Keratinocyte (primary cell): Measurements from ENCODE around the gene SHC1. TPM values are rescaled to one million over a fixed set of nuclear protein-coding genes. Genes with fewer than 3 reads are reported as not detected.

Experiments
- DNase-seq: peaks from one replicate; pipeline ENCODE4 v3.0.0-alpha.2; 2011; ENCODE audit warnings: low read depth, missing footprints, low spot score
- FAIRE-seq: peaks from 2 replicates; lab custom pipeline; 2011; peaks lifted over from hg19 to GRCh38; lab: Jason Lieb, UNC
- H2AFZ ChIP-seq: 2 replicates; pipeline ENCODE4 v1.6.0; 2012; ENCODE audit warnings: low read length, control low read depth, inconsistent platforms; ENCODE audit not compliant: control insufficient read depth
- H3K27ac ChIP-seq: 2 replicates; pipeline ENCODE4 v1.5.1; 2011; ENCODE audit warnings: low read length; ENCODE audit not compliant: control insufficient read depth, insufficient read depth
- H3K27me3 ChIP-seq: 3 replicates; pipeline ENCODE4 v1.6.0; 2011; ENCODE audit warnings: low read length; ENCODE audit not compliant: control insufficient read depth, insufficient read depth; ENCODE audit errors: extremely low read depth
- H3K36me3 ChIP-seq, 2 experiments: 2 replicates in 1 of 2; 3 replicates in 1 of 2; pipeline ENCODE4 v1.5.1; 2011; ENCODE audit warnings: low read length in 2 of 2, mild to moderate bottlenecking in 1 of 2; ENCODE audit not compliant: control insufficient read depth in 2 of 2, insufficient read depth in 2 of 2; ENCODE audit errors: extremely low read depth in 1 of 2
- H3K4me1 ChIP-seq: 3 replicates; pipeline ENCODE4 v1.5.1; 2011; ENCODE audit warnings: low read length; ENCODE audit not compliant: control insufficient read depth, insufficient read depth; ENCODE audit errors: extremely low read depth
- H3K4me2 ChIP-seq: 3 replicates; pipeline ENCODE4 v1.6.0; 2011; ENCODE audit warnings: low read depth, low read length; ENCODE audit not compliant: control insufficient read depth, insufficient read depth; ENCODE audit errors: extremely low read depth
- H3K4me3 ChIP-seq, 3 experiments: fragments of 200-600 bp in 1 of 3; sonication (generic) in 1 of 3; 2 replicates in 2 of 3; 3 replicates in 1 of 3; pipeline ENCODE4 v1.5.1; 2011 to 2016; ENCODE audit warnings: low read length in 3 of 3, mild to moderate bottlenecking in 3 of 3, control low read depth in 2 of 3, inconsistent platforms in 1 of 3, low read depth in 1 of 3, mixed read lengths in 1 of 3, mixed run types in 1 of 3, moderate library complexity in 1 of 3; ENCODE audit not compliant: control insufficient read depth in 2 of 3, insufficient read depth in 2 of 3; ENCODE audit errors: extremely low read depth in 1 of 3
- H3K79me2 ChIP-seq: 2 replicates; pipeline ENCODE4 v1.6.0; 2012; ENCODE audit warnings: low read length; ENCODE audit not compliant: control insufficient read depth, insufficient read depth
- H3K9ac ChIP-seq: 3 replicates; pipeline ENCODE4 v1.6.0; 2011; ENCODE audit warnings: low read length; ENCODE audit not compliant: control insufficient read depth, insufficient read depth; ENCODE audit errors: extremely low read depth
- H3K9me1 ChIP-seq: 3 replicates; pipeline ENCODE4 v1.6.0; 2011; ENCODE audit warnings: low read length; ENCODE audit not compliant: control insufficient read depth, insufficient read depth; ENCODE audit errors: extremely low read depth
- H3K9me3 ChIP-seq: 2 replicates; pipeline ENCODE4 v1.5.1; 2012; ENCODE audit warnings: low read depth, low read length; ENCODE audit not compliant: control insufficient read depth
- H4K20me1 ChIP-seq: 3 replicates; pipeline ENCODE4 v1.6.0; 2011; ENCODE audit warnings: low read length; ENCODE audit not compliant: control insufficient read depth, insufficient read depth; ENCODE audit errors: extremely low read depth
- CTCF ChIP-seq, 3 experiments: IDR thresholded peaks in 1 of 3; conservative IDR thresholded peaks in 1 of 3; optimal IDR thresholded peaks in 1 of 3; 2 replicates in 2 of 3; 3 replicates in 1 of 3; pipeline versions ENCODE3 to v1.5.1; 2011; ENCODE audit warnings: low read length in 3 of 3, mild to moderate bottlenecking in 3 of 3, moderate library complexity in 2 of 3, control low read depth in 1 of 3, inconsistent platforms in 1 of 3; ENCODE audit not compliant: insufficient read depth in 2 of 3; ENCODE audit errors: extremely low read depth in 1 of 3
- EZH2 ChIP-seq: IDR thresholded peaks from one replicate; pipeline ENCODE4 v1.6.1; 2012; ENCODE audit warnings: inconsistent platforms, mild to moderate bottlenecking, low read length, moderate library complexity
- dilution Hi-C: fragments of 300-500 bp; cut with MboI; formaldehyde crosslinking; loops from one replicate; pipeline ENCODE4 v1.7.0; 2020; ENCODE audit warnings: low sequenced_read_pairs; ENCODE audit not compliant: extremely low pct_ligation_motif_present
- polyA plus RNA-seq, 5 experiments: library from polyadenylated mRNA; depleted of rRNA in 3 of 5; stranded (reverse) in 3 of 5; stranded (forward) in 1 of 5; unstranded in 1 of 5; fragments of >200 nt; gene quantifications; 1 replicate in 1 of 5; 2 replicates in 3 of 5; 3 replicates in 1 of 5; pipeline versions ENCODE4 v1.2.1 to v1.2.3, GENCODE V29; 2011 to 2012; ENCODE audit warnings: missing spikeins in 2 of 5, low read depth in 1 of 5, low replicate concordance in 1 of 5

Gene SHC1
- polyA plus RNA-seq, 1 donor (not counting 4 experiments of a cell fraction or from before 2014, with no cell fraction given) = 245 TPM

DNA sequence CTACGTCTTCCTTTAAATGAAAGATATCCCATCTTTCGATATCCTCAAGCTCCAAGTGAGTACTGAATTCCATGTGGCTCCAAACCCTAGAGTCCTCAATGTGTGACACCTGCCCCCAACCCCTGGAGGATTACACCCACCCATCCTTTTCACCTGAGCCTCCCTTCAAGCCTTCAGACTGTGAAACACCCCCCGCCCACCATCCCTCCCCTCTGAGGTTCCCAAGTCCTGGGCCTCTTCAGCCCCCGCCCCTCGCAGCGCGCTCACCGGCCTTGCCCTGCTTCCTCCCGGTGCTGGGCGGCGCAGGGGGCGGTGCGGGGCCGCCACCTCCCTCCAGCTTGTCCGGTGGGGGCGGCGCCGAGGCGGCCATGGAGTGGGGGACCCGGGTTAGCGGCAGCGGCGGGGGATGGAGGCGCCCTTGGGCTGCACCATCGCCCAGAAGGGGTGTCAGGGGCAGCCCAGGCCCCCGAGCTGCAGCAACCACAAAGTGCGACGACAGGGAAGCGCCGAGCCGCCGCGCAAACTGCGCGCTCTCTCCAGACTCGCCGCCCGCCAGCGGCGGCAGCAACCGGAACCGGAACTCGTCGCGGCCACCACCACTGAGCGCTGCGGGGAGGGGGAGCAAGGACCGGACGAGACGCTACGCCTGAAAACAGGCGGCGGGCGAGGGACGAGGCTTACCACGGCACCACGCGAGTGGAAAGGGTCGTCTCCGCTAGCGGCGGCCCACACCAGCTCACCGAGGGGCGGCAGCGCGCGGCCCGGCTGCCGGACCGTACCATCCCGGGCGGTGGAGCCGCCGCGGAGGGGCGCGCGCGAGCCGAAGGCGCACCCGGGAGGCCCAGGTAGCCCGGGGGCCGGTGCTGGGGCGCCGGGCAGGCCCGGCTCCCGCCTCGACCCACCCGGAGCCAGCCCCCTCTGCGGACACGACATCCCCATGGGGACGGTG lies 9.1 kb downstream of the SHC1 start, which contains the start of gene PYGO2:
PYGO2 (minus strand) TSS at position 576 of the 949 bp plus-strand sequence; CDS start at position 370, 206 bp downstream.
- no peaks in the 10 kb centered on the region for H4K20me1 ChIP-seq
- peak within 1 kb of the TSS; percentile 81 for H3K27ac ChIP-seq
- peak within 1 kb of the TSS; percentile 87 for H3K9ac ChIP-seq
- no peaks in the 10 kb centered on the region for H3K9me3 ChIP-seq
- H2AFZ ChIP-seq = peak within 1 kb of the TSS; percentile 75
- FAIRE-seq = no peak
- peaks cover 30 to 46% of the 10 kb centered on the region in 2 experiments for H3K36me3 ChIP-seq
- peak within 1 kb of the TSS; percentile 62 to 96 (median 90) for H3K4me3 ChIP-seq
- TF ChIP-seq EZH2 = no peak
- TF ChIP-seq CTCF (optimal IDR thresholded peaks at IDR 0.05 in 1 of 3, IDR thresholded peaks at IDR 0.05 in 1 of 3, conservative IDR thresholded peaks at IDR 0.05 in 1 of 3; ENCODE audit: extremely low read depth in 1 of 3, insufficient read depth in 2 of 3, low read length in 3 of 3) = peak; percentile 31 to 62 (median 44)
- DNase-seq = no peak
- H3K27me3 ChIP-seq = no peaks in the 10 kb centered on the region
- H3K79me2 ChIP-seq = peaks cover 32% of the 10 kb centered on the region
- H3K9me1 ChIP-seq = no peaks in the 10 kb centered on the region
- dilution Hi-C loops = no loop called here
- H3K4me1 ChIP-seq = peaks cover 33% of the 10 kb centered on the region
- peak within 1 kb of the TSS; percentile 100 for H3K4me2 ChIP-seq

- no peaks in the 10 kb centered on the region for H4K20me1 ChIP-seq
- H3K36me3 ChIP-seq = peaks cover 22 to 37% of the 10 kb centered on the region in 2 experiments
- H3K4me1 ChIP-seq = peaks cover 37% of the 10 kb centered on the region
- H2AFZ ChIP-seq = peak overlapping the region; percentile 49
- no peak for FAIRE-seq
- no peaks in the 10 kb centered on the region for H3K9me1 ChIP-seq
- H3K4me3 ChIP-seq = peak overlapping the region; percentile 62 to 96 (median 90)
- dilution Hi-C loops = no loop called here
- DNase-seq = no peak
- H3K27ac ChIP-seq = peak overlapping the region; percentile 81
- peaks cover 24% of the 10 kb centered on the region for H3K79me2 ChIP-seq
- no peaks in the 10 kb centered on the region for H3K27me3 ChIP-seq
- peak overlapping the region; percentile 100 for H3K4me2 ChIP-seq
- TF ChIP-seq CTCF (optimal IDR thresholded peaks at IDR 0.05 in 1 of 3, IDR thresholded peaks at IDR 0.05 in 1 of 3, conservative IDR thresholded peaks at IDR 0.05 in 1 of 3; ENCODE audit: extremely low read depth in 1 of 3, insufficient read depth in 2 of 3, low read length in 3 of 3) = no peak
- H3K9me3 ChIP-seq = no peaks in the 10 kb centered on the region
- H3K9ac ChIP-seq = peak overlapping the region; percentile 87
These were observed 10.0 kb downstream of the SHC1 start for GRCh38 chr1:154960446-154961136.
